GM12878 (cell line): ENCODE measurements around the gene PELI2. TPM values are rescaled to one million over a fixed set of nuclear protein-coding genes. Genes with fewer than 3 reads are reported as not detected.

Experiments used
- HDGF ChIP-seq: fragments of 450-650 bp; IDR thresholded peaks from 2 replicates; pipeline ENCODE4 v1.6.1; 2016; ENCODE audit warnings: antibody characterized with exemption
- POLR2AphosphoS5 ChIP-seq: IDR thresholded peaks from 2 replicates; pipeline ENCODE4 v1.6.1; 2011; ENCODE audit warnings: mild to moderate bottlenecking, low read length, inconsistent platforms
- WRNIP1 ChIP-seq: IDR thresholded peaks from 2 replicates; pipeline ENCODE4 v1.6.1; 2011; ENCODE audit warnings: low read depth, low read length, improper control_type of control experiment, borderline replicate concordance
- ZNF384 ChIP-seq: IDR thresholded peaks from 2 replicates; pipeline ENCODE4 v1.6.1; 2012; ENCODE audit warnings: low read depth, mild to moderate bottlenecking, low read length, improper control_type of control experiment, borderline replicate concordance
- ZSCAN29 ChIP-seq: fragments of 450-650 bp; IDR thresholded peaks from 2 replicates; pipeline ENCODE4 v1.6.1; 2017; ENCODE audit warnings: mild to moderate bottlenecking, moderate library complexity
- polyA plus RNA-seq, 11 experiments: library from polyadenylated mRNA; depleted of rRNA in 4 of 11; unstranded in 6 of 11; stranded (reverse) in 5 of 11; fragments of >200 nt; fragmentation: Nextera tagmentation in 4 of 11; fragmentation: Illumina TruSeq in 1 of 11; extraction: Ambion mirVana in 4 of 11; extraction: Trizol in 1 of 11; gene quantifications; 1 replicate in 1 of 11; 2 replicates in 10 of 11; pipeline versions ENCODE4 v1.2.1 to v1.2.3, GENCODE V29; 2011 to 2016; ENCODE audit warnings: inconsistent platforms in 2 of 11, missing spikeins in 2 of 11, low read depth in 1 of 11
- total RNA-seq, 4 experiments: library from RNA; depleted of rRNA in 3 of 4; stranded (reverse); fragments of >200 nt in 3 of 4; fragmentation: Illumina TruSeq in 1 of 4; extraction: Trizol in 1 of 4; gene quantifications; 2 replicates each; pipeline versions ENCODE4 v1.2.1 to v1.2.3, GENCODE V29; 2013 to 2021
- TF ChIP-seq, protein P1 (sequence below): fragments of 450-650 bp; IDR thresholded peaks from 2 replicates; pipeline ENCODE4 v1.6.1; 2017; ENCODE audit warnings: mild to moderate bottlenecking, moderate library complexity
- TF ChIP-seq, protein P2 (sequence below): fragments of 450-650 bp; formaldehyde crosslinking; IDR thresholded peaks from 2 replicates; pipeline ENCODE4 v1.4.0; 2020; ENCODE audit warnings: mild to moderate bottlenecking, moderate library complexity

PELI2 gene
- total and polyA plus RNA-seq, 10 of the 15 experiments (the other 5 are each of a cell fraction or from before 2014, with no cell fraction given): under 0.01 to 0.10 (median 0.01) TPM; not detected in 3

DNA sequence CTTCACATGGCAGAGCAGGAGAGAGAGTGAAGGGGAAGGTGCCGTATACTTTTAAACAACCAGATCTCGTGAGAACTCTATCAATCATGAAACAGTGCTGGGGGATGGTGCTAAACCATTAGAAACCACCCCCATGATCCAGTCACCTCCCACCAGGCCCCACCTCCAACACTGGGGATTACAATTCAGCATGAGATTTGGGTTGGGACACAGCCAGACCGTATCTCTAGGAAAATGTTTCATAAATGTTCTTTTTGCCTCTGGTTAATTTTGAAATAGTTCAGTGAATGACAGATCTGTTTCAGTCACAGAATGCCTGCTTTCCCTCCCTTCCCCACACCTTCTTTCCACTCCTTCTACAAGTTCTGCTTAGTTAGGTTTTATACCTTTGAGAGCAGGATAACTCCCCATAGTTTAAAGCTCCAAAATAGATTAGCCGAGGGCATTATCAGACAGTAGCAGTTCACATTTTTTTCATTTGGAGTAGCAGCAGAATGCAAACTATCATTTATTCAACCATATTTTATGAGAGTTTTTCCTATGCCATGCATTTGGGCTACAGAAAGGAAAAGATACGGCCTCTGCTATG, 27.1 kb downstream of the PELI2 start (continued):
- TF ChIP-seq, protein P1, sequence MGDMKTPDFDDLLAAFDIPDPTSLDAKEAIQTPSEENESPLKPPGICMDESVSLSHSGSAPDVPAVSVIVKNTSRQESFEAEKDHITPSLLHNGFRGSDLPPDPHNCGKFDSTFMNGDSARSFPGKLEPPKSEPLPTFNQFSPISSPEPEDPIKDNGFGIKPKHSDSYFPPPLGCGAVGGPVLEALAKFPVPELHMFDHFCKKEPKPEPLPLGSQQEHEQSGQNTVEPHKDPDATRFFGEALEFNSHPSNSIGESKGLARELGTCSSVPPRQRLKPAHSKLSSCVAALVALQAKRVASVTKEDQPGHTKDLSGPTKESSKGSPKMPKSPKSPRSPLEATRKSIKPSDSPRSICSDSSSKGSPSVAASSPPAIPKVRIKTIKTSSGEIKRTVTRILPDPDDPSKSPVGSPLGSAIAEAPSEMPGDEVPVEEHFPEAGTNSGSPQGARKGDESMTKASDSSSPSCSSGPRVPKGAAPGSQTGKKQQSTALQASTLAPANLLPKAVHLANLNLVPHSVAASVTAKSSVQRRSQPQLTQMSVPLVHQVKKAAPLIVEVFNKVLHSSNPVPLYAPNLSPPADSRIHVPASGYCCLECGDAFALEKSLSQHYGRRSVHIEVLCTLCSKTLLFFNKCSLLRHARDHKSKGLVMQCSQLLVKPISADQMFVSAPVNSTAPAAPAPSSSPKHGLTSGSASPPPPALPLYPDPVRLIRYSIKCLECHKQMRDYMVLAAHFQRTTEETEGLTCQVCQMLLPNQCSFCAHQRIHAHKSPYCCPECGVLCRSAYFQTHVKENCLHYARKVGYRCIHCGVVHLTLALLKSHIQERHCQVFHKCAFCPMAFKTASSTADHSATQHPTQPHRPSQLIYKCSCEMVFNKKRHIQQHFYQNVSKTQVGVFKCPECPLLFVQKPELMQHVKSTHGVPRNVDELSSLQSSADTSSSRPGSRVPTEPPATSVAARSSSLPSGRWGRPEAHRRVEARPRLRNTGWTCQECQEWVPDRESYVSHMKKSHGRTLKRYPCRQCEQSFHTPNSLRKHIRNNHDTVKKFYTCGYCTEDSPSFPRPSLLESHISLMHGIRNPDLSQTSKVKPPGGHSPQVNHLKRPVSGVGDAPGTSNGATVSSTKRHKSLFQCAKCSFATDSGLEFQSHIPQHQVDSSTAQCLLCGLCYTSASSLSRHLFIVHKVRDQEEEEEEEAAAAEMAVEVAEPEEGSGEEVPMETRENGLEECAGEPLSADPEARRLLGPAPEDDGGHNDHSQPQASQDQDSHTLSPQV: no peak
- no peak for TF ChIP-seq ZNF384
- TF ChIP-seq POLR2AphosphoS5: no peak
- no peak for TF ChIP-seq HDGF
- TF ChIP-seq, protein P2, sequence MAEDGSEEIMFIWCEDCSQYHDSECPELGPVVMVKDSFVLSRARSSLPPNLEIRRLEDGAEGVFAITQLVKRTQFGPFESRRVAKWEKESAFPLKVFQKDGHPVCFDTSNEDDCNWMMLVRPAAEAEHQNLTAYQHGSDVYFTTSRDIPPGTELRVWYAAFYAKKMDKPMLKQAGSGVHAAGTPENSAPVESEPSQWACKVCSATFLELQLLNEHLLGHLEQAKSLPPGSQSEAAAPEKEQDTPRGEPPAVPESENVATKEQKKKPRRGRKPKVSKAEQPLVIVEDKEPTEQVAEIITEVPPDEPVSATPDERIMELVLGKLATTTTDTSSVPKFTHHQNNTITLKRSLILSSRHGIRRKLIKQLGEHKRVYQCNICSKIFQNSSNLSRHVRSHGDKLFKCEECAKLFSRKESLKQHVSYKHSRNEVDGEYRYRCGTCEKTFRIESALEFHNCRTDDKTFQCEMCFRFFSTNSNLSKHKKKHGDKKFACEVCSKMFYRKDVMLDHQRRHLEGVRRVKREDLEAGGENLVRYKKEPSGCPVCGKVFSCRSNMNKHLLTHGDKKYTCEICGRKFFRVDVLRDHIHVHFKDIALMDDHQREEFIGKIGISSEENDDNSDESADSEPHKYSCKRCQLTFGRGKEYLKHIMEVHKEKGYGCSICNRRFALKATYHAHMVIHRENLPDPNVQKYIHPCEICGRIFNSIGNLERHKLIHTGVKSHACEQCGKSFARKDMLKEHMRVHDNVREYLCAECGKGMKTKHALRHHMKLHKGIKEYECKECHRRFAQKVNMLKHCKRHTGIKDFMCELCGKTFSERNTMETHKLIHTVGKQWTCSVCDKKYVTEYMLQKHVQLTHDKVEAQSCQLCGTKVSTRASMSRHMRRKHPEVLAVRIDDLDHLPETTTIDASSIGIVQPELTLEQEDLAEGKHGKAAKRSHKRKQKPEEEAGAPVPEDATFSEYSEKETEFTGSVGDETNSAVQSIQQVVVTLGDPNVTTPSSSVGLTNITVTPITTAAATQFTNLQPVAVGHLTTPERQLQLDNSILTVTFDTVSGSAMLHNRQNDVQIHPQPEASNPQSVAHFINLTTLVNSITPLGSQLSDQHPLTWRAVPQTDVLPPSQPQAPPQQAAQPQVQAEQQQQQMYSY (CRISPR knock-in tag): no peak
- TF ChIP-seq WRNIP1: no peak
- TF ChIP-seq ZSCAN29: no peak
